ENCODE data around the gene ALDH1L1. TPM values are rescaled to one million over a fixed set of nuclear protein-coding genes. Genes with fewer than 3 reads are reported as not detected.
A peak's percentile ranks its signal among the peaks of the same experiment; 100 is the strongest.

ALDH1L1 gene
- total RNA-seq, 6 donors from 2014 or later = 2.4 to 11.5 (median 4.7) TPM

- Histone ChIP-seq H3K9me3 (no peaks in the 10 kb centered on the region), H3K36me3 (no peaks in the 10 kb centered on the region)
- no peak for TF ChIP-seq POLR2A (IDR thresholded peaks at IDR 0.05)
- TF ChIP-seq POLR2AphosphoS5 (IDR thresholded peaks at IDR 0.05) = no peak
- TF ChIP-seq CTCF (IDR thresholded peaks at IDR 0.05) = no peak
- no peak for TF ChIP-seq EP300 (IDR thresholded peaks at IDR 0.05)
Measured at GRCh38 chr3:126110431-126111125, 69.8 kb downstream of the ALDH1L1 start.

GRCh38 chr3:126109880-126110235, 70.5 kb downstream of the ALDH1L1 start:
- Histone ChIP-seq H3K4me3 (no peak overlapping the region), H3K27ac (no peak overlapping the region), H3K36me3 (no peaks in the 10 kb centered on the region), H3K27me3 (no peaks in the 10 kb centered on the region), H3K4me1 (no peaks in the 10 kb centered on the region), H3K9me3 (no peaks in the 10 kb centered on the region)
- DNase-seq (no peak), ATAC-seq (ENCODE audit: low FRiP score in 2 of 2) (no peak)
- 90 to 97% methylated on average over 9 to 10 of the region's 10 CpGs for WGBS, 2 donors
- TF ChIP-seq POLR2A (IDR thresholded peaks at IDR 0.05) (no peak), CTCF (IDR thresholded peaks at IDR 0.05) (no peak), POLR2AphosphoS5 (IDR thresholded peaks at IDR 0.05) (no peak), EP300 (IDR thresholded peaks at IDR 0.05) (no peak)

More at GRCh38 chr3:126110431-126111125, 69.8 kb downstream of the ALDH1L1 start:
- DNase-seq = peak; percentile 17 to 63
- no peaks in the 10 kb centered on the region for H3K27me3 ChIP-seq
- no peaks in the 10 kb centered on the region for H3K4me1 ChIP-seq
- no peak for ATAC-seq (ENCODE audit: low FRiP score in 2 of 2)
- no peak overlapping the region for H3K4me3 ChIP-seq
- 93 to 95% methylated on average over 12 of the region's 12 CpGs for WGBS, 2 donors
- no peak overlapping the region for H3K27ac ChIP-seq

- Histone ChIP-seq H3K4me1 (no peaks in the 10 kb centered on the region), H3K9me3 (no peaks in the 10 kb centered on the region), H3K27ac (no peak overlapping the region), H3K27me3 (no peaks in the 10 kb centered on the region), H3K4me3 (no peak overlapping the region), H3K36me3 (no peaks in the 10 kb centered on the region)
- WGBS, 2 donors = 91 to 93% methylated on average over 11 to 13 of the region's 13 CpGs
- ATAC-seq (ENCODE audit: low FRiP score in 2 of 2) (no peak), DNase-seq (no peak)
- TF ChIP-seq POLR2A (IDR thresholded peaks at IDR 0.05) (no peak), EP300 (IDR thresholded peaks at IDR 0.05) (no peak), CTCF (IDR thresholded peaks at IDR 0.05) (no peak), POLR2AphosphoS5 (IDR thresholded peaks at IDR 0.05) (no peak)
Measured at GRCh38 chr3:126109146-126109879, 71.1 kb downstream of the ALDH1L1 start.

GRCh38 chr3:126108676-126109050, 71.7 kb downstream of the ALDH1L1 start:
- no peaks in the 10 kb centered on the region for H3K36me3 ChIP-seq

More at GRCh38 chr3:126108676-126109050, 71.7 kb downstream of the ALDH1L1 start:
- Histone ChIP-seq H3K9me3 (no peaks in the 10 kb centered on the region), H3K4me1 (no peaks in the 10 kb centered on the region), H3K4me3 (no peak overlapping the region), H3K27me3 (no peaks in the 10 kb centered on the region), H3K27ac (no peak overlapping the region)
- WGBS, 2 donors = 90 to 95% methylated on average over 4 to 5 of the region's 5 CpGs
- DNase-seq (no peak), ATAC-seq (ENCODE audit: low FRiP score in 2 of 2) (no peak)
- no peak for TF ChIP-seq POLR2AphosphoS5 (IDR thresholded peaks at IDR 0.05)
- TF ChIP-seq POLR2A (IDR thresholded peaks at IDR 0.05) = no peak
- TF ChIP-seq CTCF (IDR thresholded peaks at IDR 0.05) = no peak
- TF ChIP-seq EP300 (IDR thresholded peaks at IDR 0.05) = no peak
